Neuronal stem cell (in vitro differentiated cells): ENCODE data around the gene RABGGTA.
"Not testable (repeated sequence)": the region's sequence is repeated elsewhere in the genome, so short reads cannot be mapped to it uniquely, and the experiment has no call there.

Source experiments
- DNase-seq: peaks from one replicate; pipeline ENCODE4 v3.0.0-alpha.2; 2013; ENCODE audit warnings: low spot score
- H2AFZ ChIP-seq: one replicate; pipeline ENCODE4 v1.6.1; 2013; ENCODE audit warnings: mild to moderate bottlenecking, low read length, inconsistent platforms
- H2AK5ac ChIP-seq: 2 replicates; pipeline ENCODE4 v1.6.1; 2013; ENCODE audit warnings: low read depth, mild to moderate bottlenecking, inconsistent platforms, low read length, moderate library complexity, mixed read lengths
- H2BK120ac ChIP-seq: 2 replicates; pipeline ENCODE4 v1.6.1; 2013; ENCODE audit warnings: low read depth, mild to moderate bottlenecking, inconsistent platforms, low read length, moderate library complexity, mixed read lengths
- H2BK12ac ChIP-seq: one replicate; pipeline ENCODE4 v1.6.1; 2013; ENCODE audit warnings: low read length, inconsistent platforms
- H2BK15ac ChIP-seq: 2 replicates; pipeline ENCODE4 v1.6.1; 2013; ENCODE audit warnings: mild to moderate bottlenecking, low read length, inconsistent platforms, mixed read lengths
- H2BK5ac ChIP-seq: one replicate; pipeline ENCODE4 v1.6.1; 2013; ENCODE audit warnings: inconsistent platforms, mild to moderate bottlenecking, low read length, moderate library complexity
- H3K14ac ChIP-seq: one replicate; pipeline ENCODE4 v1.6.1; 2013; ENCODE audit warnings: low read length, inconsistent platforms
- H3K18ac ChIP-seq: 2 replicates; pipeline ENCODE4 v1.6.1; 2013; ENCODE audit warnings: low read length, inconsistent platforms
- H3K23ac ChIP-seq: 2 replicates; pipeline ENCODE4 v1.6.1; 2013; ENCODE audit warnings: low read depth, mild to moderate bottlenecking, mixed read lengths, low read length, inconsistent platforms; ENCODE audit not compliant: poor library complexity
- H3K27ac ChIP-seq: replicated peaks from 3 replicates; pipeline ENCODE4 v1.5.1; 2013; ENCODE audit warnings: low read length, inconsistent platforms
- H3K27me3 ChIP-seq, 3 experiments: 2 replicates each; pipeline ENCODE4 v1.6.1; 2013; ENCODE audit warnings: low read length in 3 of 3, mild to moderate bottlenecking in 2 of 3, inconsistent platforms in 1 of 3, low read depth in 1 of 3, mixed read lengths in 1 of 3, moderate library complexity in 1 of 3; ENCODE audit not compliant: control insufficient read depth in 3 of 3, insufficient read depth in 3 of 3
- H3K36me3 ChIP-seq, 2 donors: replicated peaks in 1 of 2; 2 replicates each; pipeline ENCODE4 v1.6.1; 2013; ENCODE audit warnings: low read length in 2 of 2; ENCODE audit not compliant: control insufficient read depth in 2 of 2, insufficient read depth in 2 of 2
- H3K4ac ChIP-seq: 2 replicates; pipeline ENCODE4 v1.6.1; 2013; ENCODE audit warnings: inconsistent platforms, mild to moderate bottlenecking, low read length, moderate library complexity
- H3K4me1 ChIP-seq, 2 donors: 1 replicate in 1 of 2; 2 replicates in 1 of 2; pipeline ENCODE4 v1.6.1; 2013; ENCODE audit warnings: low read length in 2 of 2, low read depth in 1 of 2; ENCODE audit not compliant: control insufficient read depth in 2 of 2, insufficient read depth in 1 of 2
- H3K4me2 ChIP-seq: one replicate; pipeline ENCODE4 v1.6.1; 2013; ENCODE audit warnings: mild to moderate bottlenecking, low read length, inconsistent platforms; ENCODE audit not compliant: insufficient read depth, poor library complexity, severe bottlenecking
- H3K4me3 ChIP-seq, 2 donors: 2 replicates each; pipeline ENCODE4 v1.5.1; 2013; ENCODE audit warnings: low read length in 2 of 2, mild to moderate bottlenecking in 2 of 2, inconsistent platforms in 1 of 2, moderate library complexity in 1 of 2
- H3K79me1 ChIP-seq: one replicate; pipeline ENCODE4 v1.6.1; 2013; ENCODE audit warnings: low read depth, mild to moderate bottlenecking, inconsistent platforms, low read length, moderate library complexity
- H3K9ac ChIP-seq: one replicate; pipeline ENCODE4 v1.6.1; 2013; ENCODE audit warnings: mild to moderate bottlenecking, low read depth, low read length, inconsistent platforms; ENCODE audit not compliant: poor library complexity
- H3K9me3 ChIP-seq, 2 donors: replicated peaks in 1 of 2; 2 replicates each; pipeline versions ENCODE3 to v1.6.1; 2013; ENCODE audit warnings: low read length in 2 of 2, mild to moderate bottlenecking in 2 of 2, inconsistent platforms in 1 of 2, low read depth in 1 of 2, mixed read lengths in 1 of 2, moderate library complexity in 1 of 2; ENCODE audit not compliant: control insufficient read depth in 2 of 2, insufficient read depth in 1 of 2
- H4K8ac ChIP-seq: one replicate; pipeline ENCODE4 v1.6.1; 2013; ENCODE audit warnings: low read depth, mild to moderate bottlenecking, inconsistent platforms, low read length, moderate library complexity
- H4K91ac ChIP-seq: one replicate; pipeline ENCODE4 v1.6.1; 2013; ENCODE audit warnings: low read length, low read depth, mild to moderate bottlenecking, inconsistent platforms; ENCODE audit not compliant: poor library complexity
- WGBS, 2 donors: extraction: QIAGEN DNeasy Blood & Tissue Kit; methylation state at CpG; one replicate each; pipeline ENCODE4 v1.1.7; 2013; ENCODE audit warnings: missing lambda C conversion rate in 2 of 2, mixed read lengths in 1 of 2; ENCODE audit not compliant: insufficient read length in 2 of 2, insufficient replicate concordance in 1 of 2; ENCODE audit errors: extremely low coverage in 2 of 2; 5-methylcytosine and 5-hydroxymethylcytosine counted together

RABGGTA gene

GRCh38 chr14:24219521-24219920, 51.9 kb downstream of the RABGGTA start:
- Histone ChIP-seq H2AK5ac (no peak overlapping the region), H3K27ac (no peak overlapping the region), H4K91ac (no peak overlapping the region), H3K14ac (no peak overlapping the region), H4K8ac (no peak overlapping the region), H2BK15ac (no peak overlapping the region), H3K36me3 (peaks cover 5 to 18% of the 10 kb centered on the region in 2 donors), H3K4ac (no peak overlapping the region), H2BK120ac (no peak overlapping the region), H3K4me1 (peaks cover 2% of the 10 kb centered on the region in 2 donors), H3K27me3 (no peaks in the 10 kb centered on the region), H3K4me2 (no peak overlapping the region), H3K79me1 (peaks cover 2% of the 10 kb centered on the region), H2AFZ (no peak overlapping the region), H2BK5ac (no peak overlapping the region), H3K9ac (no peak overlapping the region), H2BK12ac (no peak overlapping the region), H3K18ac (no peak overlapping the region), H3K4me3 (no peak overlapping the region), H3K23ac (no peak overlapping the region), H3K9me3 (no peaks in the 10 kb centered on the region)
- no peak for DNase-seq
- WGBS, 2 donors = no CpG with 5 or more reads among the region's 3 CpGs

GRCh38 chr14:24219080-24219479, 52.3 kb downstream of the RABGGTA start:
- Histone ChIP-seq H3K14ac (no peak overlapping the region), H4K8ac (no peak overlapping the region), H3K23ac (no peak overlapping the region), H3K36me3 (peaks cover 5 to 21% of the 10 kb centered on the region in 2 donors), H2AK5ac (no peak overlapping the region), H3K4me1 (peaks cover 2% of the 10 kb centered on the region in 2 donors), H3K4me2 (no peak overlapping the region), H3K18ac (no peak overlapping the region), H2BK5ac (no peak overlapping the region), H2BK15ac (no peak overlapping the region), H3K79me1 (peaks cover 2% of the 10 kb centered on the region), H2BK12ac (no peak overlapping the region), H3K9ac (no peak overlapping the region), H3K27me3 (no peaks in the 10 kb centered on the region), H2AFZ (no peak overlapping the region), H3K4ac (no peak overlapping the region), H4K91ac (no peak overlapping the region), H2BK120ac (no peak overlapping the region), H3K4me3 (no peak overlapping the region), H3K9me3 (no peaks in the 10 kb centered on the region), H3K27ac (no peak overlapping the region)
- WGBS, 2 donors = no CpG with 5 or more reads among the region's 4 CpGs
- DNase-seq = no peak

GRCh38 chr14:24216876-24217275, 54.5 kb downstream of the RABGGTA start:
- not testable (repeated sequence) for H3K79me1 ChIP-seq, H2BK5ac ChIP-seq, H2AK5ac ChIP-seq, H3K27me3 ChIP-seq, H2BK12ac ChIP-seq, H3K4me3 ChIP-seq, H3K23ac ChIP-seq, DNase-seq, H2AFZ ChIP-seq, H2BK15ac ChIP-seq, H2BK120ac ChIP-seq, H3K4me1 ChIP-seq, H3K9ac ChIP-seq, H3K27ac ChIP-seq, H4K8ac ChIP-seq, H3K18ac ChIP-seq, H3K4ac ChIP-seq, H3K14ac ChIP-seq, H3K4me2 ChIP-seq, H4K91ac ChIP-seq, H3K9me3 ChIP-seq
- no CpG with 5 or more reads among the region's 1 CpG for WGBS, 2 donors
- H3K36me3 ChIP-seq = peaks cover 5 to 27% of the 10 kb centered on the region in 2 donors

- Histone ChIP-seq H3K4ac (no peak overlapping the region), H3K14ac (no peak overlapping the region), H2AFZ (peak overlapping the region; percentile 90), H2BK15ac (no peak overlapping the region), H4K91ac (no peak overlapping the region), H3K18ac (no peak overlapping the region), H3K9ac (no peak overlapping the region), H3K36me3 (peaks cover 7 to 32% of the 10 kb centered on the region in 2 donors), H3K79me1 (no peaks in the 10 kb centered on the region), H3K9me3 (no peaks in the 10 kb centered on the region), H2BK120ac (no peak overlapping the region), H3K4me3 (peak overlapping the region in 1 of 2 donors; percentile 78), H3K23ac (no peak overlapping the region), H3K4me2 (no peak overlapping the region), H2AK5ac (no peak overlapping the region), H2BK12ac (no peak overlapping the region), H3K27me3 (no peaks in the 10 kb centered on the region), H4K8ac (no peak overlapping the region), H3K27ac (no peak overlapping the region), H3K4me1 (peaks cover 4 to 5% of the 10 kb centered on the region in 2 donors), H2BK5ac (no peak overlapping the region)
- no CpG with 5 or more reads among the region's 2 CpGs for WGBS, 2 donors
- no peak for DNase-seq
Measured at GRCh38 chr14:24216345-24216699, 55.1 kb downstream of the RABGGTA start.
